ENCODE results near the gene DYNC1I1.
"Not testable (repeated sequence)": the region's sequence is repeated elsewhere in the genome, so short reads cannot be mapped to it uniquely, and the experiment has no call there.

DYNC1I1 gene

DNA sequence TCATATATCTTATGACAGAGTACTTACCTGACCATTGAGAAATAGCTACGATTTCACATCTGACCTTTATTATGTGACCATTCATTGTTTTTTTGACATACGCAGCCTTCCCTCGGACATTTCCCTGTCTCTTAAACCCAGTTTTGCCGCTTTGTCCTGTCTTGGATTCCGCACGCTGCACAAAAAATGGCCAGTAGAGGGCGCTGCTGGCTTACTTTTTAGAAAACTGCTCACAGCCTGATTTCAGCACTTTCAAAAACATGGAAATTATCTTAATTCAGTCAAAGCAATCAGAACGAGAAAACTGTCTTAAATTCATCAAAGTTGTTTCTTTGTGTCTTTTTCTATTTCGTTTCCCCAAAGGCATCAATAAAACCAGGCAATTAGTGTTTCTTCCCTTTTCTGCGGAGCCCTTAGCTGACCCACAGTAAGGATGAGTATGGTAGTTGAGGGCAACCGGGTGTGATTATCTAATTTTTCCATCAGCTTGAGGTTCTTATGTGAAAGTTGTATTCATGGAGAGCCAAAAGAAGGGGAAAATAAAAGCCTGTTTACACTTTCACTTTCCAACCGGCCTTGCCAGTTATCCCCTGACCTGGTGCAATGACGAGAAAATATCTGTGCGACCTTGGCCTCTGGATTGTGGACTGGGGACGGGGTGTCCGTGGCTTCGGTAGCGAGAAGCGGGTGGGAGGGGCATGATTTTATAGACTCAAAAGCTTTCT, 144.4 kb downstream of the DYNC1I1 start:
- peak; percentile 80 for FAIRE-seq

- FAIRE-seq, result no peak
Observed at GRCh38 chr7:95917634-95918033, 145.3 kb downstream of the DYNC1I1 start.

GRCh38 chr7:95919556-95919955, 147.2 kb downstream of the DYNC1I1 start:
- no peak for FAIRE-seq

DNA sequence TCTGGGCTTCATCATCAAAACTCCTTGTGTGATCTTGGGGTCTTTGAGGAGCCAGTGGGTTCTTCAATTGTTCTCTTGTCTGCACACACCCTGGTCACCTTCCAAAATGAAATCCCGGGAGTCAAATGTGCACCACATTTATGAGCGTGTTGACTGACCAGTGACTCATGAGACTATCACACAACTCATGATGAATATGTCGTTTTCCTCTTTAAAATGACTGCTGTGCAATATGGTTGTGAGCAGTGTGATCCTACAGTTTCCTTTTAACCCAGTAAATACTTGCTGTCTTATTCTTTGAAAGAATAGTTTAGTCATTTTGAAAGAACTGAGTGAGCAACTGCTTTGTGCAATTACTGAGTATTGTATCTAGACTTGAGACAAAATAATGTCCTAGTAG, 149.2 kb downstream of the DYNC1I1 start:
- FAIRE-seq, result no peak

DNA sequence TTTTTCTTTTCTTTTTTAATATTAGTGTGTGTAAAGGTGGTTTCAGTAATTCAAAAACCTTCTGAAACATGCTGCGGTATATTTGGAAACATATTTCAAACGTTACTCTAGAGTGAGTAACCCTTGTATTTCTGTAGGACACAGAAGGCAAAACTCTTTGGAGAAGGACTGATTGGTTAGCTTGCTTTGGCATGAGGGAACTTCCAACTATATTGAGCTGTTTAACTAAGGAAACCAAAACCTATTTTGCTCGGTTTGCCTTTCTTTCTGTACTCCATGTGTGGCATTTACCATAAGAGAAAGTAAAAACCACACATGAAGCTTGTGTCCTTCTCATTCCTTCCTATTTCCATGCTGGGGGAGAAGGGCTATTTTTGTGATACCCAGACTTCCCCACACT, 149.8 kb downstream of the DYNC1I1 start:
- no peak for FAIRE-seq

DNA sequence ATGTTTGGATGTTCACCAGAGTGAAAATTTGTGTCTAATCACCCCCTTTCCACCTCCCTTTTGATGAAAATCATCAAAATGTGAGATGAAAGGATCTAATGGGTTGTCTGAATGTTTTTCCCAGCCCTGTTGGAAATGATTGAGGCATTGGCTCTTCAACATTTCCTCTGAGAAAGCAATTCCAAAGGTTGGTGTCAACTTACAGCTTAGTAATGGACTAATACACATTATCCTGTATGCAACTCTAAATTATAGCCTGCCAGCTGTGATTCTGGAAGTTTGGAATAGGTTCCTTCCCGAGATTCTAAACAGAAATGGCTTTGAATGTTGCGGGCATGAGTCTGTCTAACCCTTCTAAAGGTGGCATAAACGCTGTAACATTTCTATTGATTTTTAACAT, 152.9 kb downstream of the DYNC1I1 start:
- no peak for FAIRE-seq

DNA sequence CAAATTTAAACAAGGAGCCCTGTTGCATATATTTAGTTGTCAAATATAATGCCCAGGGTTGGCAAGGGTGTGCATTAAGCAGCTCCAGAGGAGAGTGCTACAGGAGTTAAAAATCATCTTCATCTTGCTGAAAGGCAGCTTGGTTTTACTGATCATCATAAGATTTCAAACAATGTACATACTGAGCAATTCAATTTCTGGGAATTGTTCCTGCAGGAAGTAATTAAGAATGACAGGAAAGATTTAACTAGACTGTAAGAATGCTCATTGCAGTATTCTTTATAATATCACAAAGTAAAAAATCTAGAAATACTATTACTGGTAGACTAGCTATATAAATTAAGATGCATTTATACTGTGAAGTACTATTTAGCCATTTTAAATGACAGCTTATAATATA, 153.6 kb downstream of the DYNC1I1 start:
- FAIRE-seq, result no peak

- FAIRE-seq, result no peak
Observed at GRCh38 chr7:95927756-95928155, 155.4 kb downstream of the DYNC1I1 start.

DNA sequence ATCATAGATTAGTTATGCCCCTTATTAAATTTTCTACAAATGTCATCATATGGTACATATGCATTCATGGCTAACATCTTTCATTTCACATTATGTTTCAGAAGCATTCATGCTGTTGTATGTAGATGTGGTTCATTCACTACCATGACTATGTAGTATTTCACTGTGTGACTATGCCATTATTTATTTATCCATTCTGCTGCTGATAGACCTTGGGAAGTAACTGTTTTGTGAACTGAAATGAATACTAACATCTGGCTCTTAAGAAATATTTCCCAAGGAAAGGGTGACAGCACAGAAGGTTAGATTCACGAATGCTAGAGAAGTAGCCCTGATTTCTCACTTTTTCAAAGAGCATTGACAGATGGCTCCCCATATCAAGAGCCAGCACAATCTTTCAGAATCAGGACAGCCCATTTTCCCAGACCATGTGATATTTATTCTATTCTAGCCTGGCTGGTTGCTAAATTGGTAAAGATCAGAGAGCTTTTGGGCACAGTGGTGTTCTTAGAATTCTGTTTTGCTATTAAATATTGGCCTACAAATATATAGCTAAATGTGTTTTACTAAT, 157.4 kb downstream of the DYNC1I1 start:
- FAIRE-seq, result no peak

- no peak for FAIRE-seq
Observed at GRCh38 chr7:95931460-95932232, 159.3 kb downstream of the DYNC1I1 start.

GRCh38 chr7:95933618-95934017, 161.3 kb downstream of the DYNC1I1 start:
- no peak for FAIRE-seq

GRCh38 chr7:95944867-95945266, 172.5 kb downstream of the DYNC1I1 start:
- not testable (repeated sequence) for FAIRE-seq

- FAIRE-seq, result no peak
Observed at GRCh38 chr7:95950698-95951097, 178.3 kb downstream of the DYNC1I1 start.

DNA sequence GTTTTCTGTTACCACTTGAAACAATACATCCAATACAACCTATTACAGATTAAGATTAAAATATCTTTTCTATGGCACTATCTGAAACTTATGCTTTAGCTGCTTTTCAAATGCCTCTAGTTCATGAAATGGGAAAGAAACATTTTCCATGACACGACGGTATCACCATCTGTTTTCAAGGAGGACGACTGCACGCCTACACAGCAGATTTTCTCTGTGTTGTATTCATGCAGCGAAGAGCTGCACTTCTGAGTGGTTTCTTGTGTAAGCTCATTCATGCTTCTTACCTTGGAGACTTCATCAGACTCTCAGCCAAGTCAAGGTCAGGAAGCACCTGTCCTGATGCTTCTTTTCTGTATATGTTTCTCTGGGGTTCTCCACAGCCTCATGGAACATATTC, 179.2 kb downstream of the DYNC1I1 start:
- no peak for FAIRE-seq

DNA sequence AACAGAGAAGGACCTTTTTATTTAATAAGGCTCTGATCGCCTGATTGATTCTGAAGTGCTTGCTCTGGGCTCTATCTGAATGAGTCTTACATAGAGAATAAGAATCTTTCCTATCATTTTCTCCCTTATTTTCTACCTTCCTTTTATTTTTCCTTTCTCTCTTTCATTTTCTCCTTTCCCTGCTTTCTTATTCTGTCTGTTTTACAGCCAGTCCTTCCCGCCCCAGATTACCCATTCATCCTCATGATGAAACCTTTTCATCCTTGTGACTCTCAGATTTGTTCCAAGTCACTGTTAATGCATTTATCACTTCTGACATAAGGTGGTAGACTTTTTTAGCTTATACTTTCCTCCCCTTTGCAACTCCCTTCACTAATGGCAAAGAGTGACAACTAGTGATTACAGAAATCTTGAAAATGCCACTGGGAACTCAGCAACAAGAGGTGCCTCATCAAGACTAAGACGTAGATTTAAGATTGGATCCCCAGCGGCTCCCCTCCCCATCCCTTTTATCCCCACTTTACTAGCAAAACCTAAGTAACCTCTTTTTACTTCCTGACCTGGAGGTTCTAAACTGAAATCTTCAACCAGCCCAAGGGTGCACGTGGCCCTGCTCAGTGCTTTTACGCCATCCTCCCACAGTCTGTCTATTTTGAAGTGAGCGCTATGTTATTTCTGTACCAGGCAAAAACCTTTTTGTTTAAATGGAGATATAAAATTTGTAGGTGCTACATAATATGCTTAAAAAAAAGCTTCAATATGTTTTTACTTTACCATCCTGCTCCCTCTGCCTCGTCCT, 179.8 kb downstream of the DYNC1I1 start:
- no peak for FAIRE-seq

DNA sequence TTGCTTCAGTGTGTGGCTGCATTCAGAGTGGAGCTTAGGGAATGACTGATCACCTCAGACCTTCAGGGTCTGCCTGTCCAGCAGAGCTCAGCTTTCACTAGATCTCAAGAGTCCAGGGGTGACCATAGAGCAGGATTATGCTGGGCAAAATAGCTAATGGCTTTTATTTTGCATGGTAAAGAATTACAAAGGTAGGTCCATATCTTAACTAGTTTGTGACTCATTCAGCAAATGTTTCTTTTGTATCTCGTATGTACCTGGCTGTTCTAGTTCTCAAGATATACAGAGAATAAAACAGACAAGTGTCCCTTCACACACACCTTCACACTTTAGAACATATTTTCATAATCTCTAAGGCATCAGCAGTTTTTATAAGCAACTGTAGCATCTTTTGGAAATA, 180.5 kb downstream of the DYNC1I1 start:
- FAIRE-seq, result no peak

DNA sequence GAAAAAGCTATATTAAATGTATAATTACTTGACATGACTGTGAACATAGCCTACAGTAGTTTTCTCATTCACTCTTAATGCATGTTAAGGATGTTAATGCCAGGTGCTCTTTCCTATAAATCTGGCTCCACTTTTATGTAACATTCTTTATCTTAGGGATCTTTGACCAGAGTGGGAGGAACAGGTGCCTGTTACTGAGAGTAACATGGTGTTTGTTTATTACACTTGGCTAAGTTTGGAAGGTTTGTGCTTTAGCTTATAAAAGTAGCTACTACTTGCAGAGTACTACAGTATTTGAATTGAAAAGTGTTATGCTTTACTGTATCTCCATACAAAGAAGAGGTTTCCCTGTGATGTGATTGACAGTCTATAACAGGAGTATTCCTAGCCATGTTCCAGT, 183.4 kb downstream of the DYNC1I1 start:
- no peak for FAIRE-seq

GRCh38 chr7:95957510-95957909, 185.2 kb downstream of the DYNC1I1 start:
- FAIRE-seq, result no peak

DNA sequence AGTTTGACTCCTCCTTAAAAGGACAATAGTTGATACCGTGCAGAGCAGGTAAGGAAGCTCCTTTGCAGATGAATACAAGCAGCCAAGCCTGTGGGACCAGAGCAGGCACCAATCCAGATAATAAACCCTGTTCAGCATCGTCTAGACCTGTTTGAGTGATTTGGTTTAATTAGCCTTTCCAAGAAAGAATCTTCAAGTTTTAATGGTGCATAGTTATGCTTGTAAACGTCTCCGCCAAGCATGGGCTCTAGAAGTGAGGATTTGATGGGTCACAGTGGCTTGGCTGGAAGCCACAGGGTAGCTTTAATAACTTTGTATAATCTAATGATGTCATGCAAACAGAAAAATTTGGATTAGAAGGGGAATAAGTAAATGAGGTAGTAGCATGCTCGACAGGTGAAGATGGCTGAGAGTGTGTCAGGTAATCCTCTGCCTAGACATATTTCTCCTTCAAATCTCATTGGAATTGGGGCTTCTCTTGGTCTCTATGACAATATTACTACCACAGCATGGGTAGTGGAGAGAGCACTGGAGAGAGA, 188.4 kb downstream of the DYNC1I1 start:
- FAIRE-seq, result no peak

- FAIRE-seq, result no peak
Observed at GRCh38 chr7:95963446-95963990, 191.2 kb downstream of the DYNC1I1 start.

GRCh38 chr7:95971716-95972115, 199.4 kb downstream of the DYNC1I1 start:
- no peak for FAIRE-seq

DNA sequence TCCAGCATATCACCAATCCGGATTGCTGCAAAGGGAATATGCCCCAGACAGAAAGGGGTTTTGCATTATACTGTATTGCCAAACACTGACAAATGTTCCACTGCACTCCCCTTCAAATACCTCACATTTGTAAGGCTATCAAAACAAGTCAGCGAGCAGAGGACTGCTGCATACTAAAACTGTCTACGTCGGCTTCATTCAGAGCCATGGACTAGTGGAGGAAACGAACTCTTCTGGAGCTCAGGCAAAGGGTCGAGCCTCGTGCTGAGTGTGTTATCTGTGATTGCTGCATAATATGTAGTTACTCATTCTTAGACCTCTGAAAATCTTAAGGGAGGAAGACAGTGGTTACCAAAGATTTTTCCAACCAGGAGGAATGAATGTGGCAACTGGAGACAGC, 200.2 kb downstream of the DYNC1I1 start:
- FAIRE-seq, result no peak

- no peak for FAIRE-seq
Observed at GRCh38 chr7:95974108-95974507, 201.8 kb downstream of the DYNC1I1 start.

Measured in TTC549 (cell line).